ENCODE results near the gene CLEC3B.

DNA sequence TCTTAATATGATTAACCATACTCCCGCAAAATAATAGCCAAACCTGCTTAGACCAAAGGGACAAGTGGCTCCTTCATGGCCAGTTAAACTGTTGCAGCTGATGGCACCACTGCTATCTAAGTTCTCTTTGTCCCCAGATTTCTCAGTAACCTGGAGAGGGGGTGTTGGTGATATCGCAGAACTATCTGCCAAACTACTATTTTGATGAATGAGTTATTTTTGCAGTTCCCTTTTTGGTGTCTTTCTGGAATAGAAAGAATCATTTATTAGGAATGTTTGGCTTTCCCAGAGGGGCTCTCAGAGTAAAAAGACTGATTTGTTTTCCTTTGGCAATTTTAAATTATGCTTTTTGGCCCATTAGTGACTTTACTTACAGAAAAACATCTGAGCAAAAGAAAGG lies 33.0 kb downstream of the CLEC3B start:
- TF ChIP-seq, protein P1, sequence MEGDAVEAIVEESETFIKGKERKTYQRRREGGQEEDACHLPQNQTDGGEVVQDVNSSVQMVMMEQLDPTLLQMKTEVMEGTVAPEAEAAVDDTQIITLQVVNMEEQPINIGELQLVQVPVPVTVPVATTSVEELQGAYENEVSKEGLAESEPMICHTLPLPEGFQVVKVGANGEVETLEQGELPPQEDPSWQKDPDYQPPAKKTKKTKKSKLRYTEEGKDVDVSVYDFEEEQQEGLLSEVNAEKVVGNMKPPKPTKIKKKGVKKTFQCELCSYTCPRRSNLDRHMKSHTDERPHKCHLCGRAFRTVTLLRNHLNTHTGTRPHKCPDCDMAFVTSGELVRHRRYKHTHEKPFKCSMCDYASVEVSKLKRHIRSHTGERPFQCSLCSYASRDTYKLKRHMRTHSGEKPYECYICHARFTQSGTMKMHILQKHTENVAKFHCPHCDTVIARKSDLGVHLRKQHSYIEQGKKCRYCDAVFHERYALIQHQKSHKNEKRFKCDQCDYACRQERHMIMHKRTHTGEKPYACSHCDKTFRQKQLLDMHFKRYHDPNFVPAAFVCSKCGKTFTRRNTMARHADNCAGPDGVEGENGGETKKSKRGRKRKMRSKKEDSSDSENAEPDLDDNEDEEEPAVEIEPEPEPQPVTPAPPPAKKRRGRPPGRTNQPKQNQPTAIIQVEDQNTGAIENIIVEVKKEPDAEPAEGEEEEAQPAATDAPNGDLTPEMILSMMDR (IDR thresholded peaks at IDR 0.05) = no peak
- TF ChIP-seq EZH2 (IDR thresholded peaks at IDR 0.05; ENCODE audit: borderline replicate concordance, insufficient read depth, low read depth, low read length, poor library complexity, severe bottlenecking) = no peak

Measured in B cell (primary cell).